CMK (cell line): ENCODE measurements around the gene LRMDA.

Experiments
- DNase-seq: peaks from one replicate; pipeline ENCODE4 v3.0.0-alpha.2; 2010; ENCODE audit warnings: low read depth

Gene LRMDA

GRCh38 chr10:75999001-75999400 lies 567.6 kb downstream of the LRMDA start:
- DNase-seq: no peak

GRCh38 chr10:75999515-76000209 lies 568.2 kb downstream of the LRMDA start:
- no peak for DNase-seq

GRCh38 chr10:76000550-76000949 lies 569.1 kb downstream of the LRMDA start:
- DNase-seq: no peak

GRCh38 chr10:76001019-76001418 lies 569.6 kb downstream of the LRMDA start:
- DNase-seq: no peak

- DNase-seq: no peak
Measured at GRCh38 chr10:76001461-76001860, 570.0 kb downstream of the LRMDA start.

GRCh38 chr10:76002262-76002854 lies 570.9 kb downstream of the LRMDA start:
- DNase-seq: no peak

GRCh38 chr10:76007667-76008181 lies 576.3 kb downstream of the LRMDA start:
- DNase-seq: no peak

GRCh38 chr10:76009531-76009930 lies 578.1 kb downstream of the LRMDA start:
- DNase-seq: no peak

GRCh38 chr10:76010703-76011102 lies 579.3 kb downstream of the LRMDA start:
- DNase-seq: no peak

GRCh38 chr10:76012716-76013327 lies 581.4 kb downstream of the LRMDA start:
- no peak for DNase-seq

- DNase-seq: no peak
Measured at GRCh38 chr10:76015245-76015644, 583.8 kb downstream of the LRMDA start.

GRCh38 chr10:76017026-76017732 lies 585.8 kb downstream of the LRMDA start:
- DNase-seq: no peak

- no peak for DNase-seq
Measured at GRCh38 chr10:76017733-76018433, 586.5 kb downstream of the LRMDA start.

GRCh38 chr10:76020630-76021029 lies 589.2 kb downstream of the LRMDA start:
- no peak for DNase-seq

GRCh38 chr10:76021398-76021797 lies 590.0 kb downstream of the LRMDA start:
- no peak for DNase-seq

GRCh38 chr10:76022366-76022765 lies 590.9 kb downstream of the LRMDA start:
- no peak for DNase-seq

- no peak for DNase-seq
Measured at GRCh38 chr10:76023007-76023406, 591.6 kb downstream of the LRMDA start.

- no peak for DNase-seq
Measured at GRCh38 chr10:76024460-76025123, 593.2 kb downstream of the LRMDA start.

- no peak for DNase-seq
Measured at GRCh38 chr10:76025124-76025477, 593.7 kb downstream of the LRMDA start.

- no peak for DNase-seq
Measured at GRCh38 chr10:76026176-76026771, 594.9 kb downstream of the LRMDA start.

- no peak for DNase-seq
Measured at GRCh38 chr10:76026905-76027304, 595.5 kb downstream of the LRMDA start.
